ENCODE data around the gene EIF4B. TPM values are rescaled to one million over a fixed set of nuclear protein-coding genes. Genes with fewer than 3 reads are reported as not detected.

Gene EIF4B
- total and polyA plus RNA-seq, 2 experiments from 2014 or later = 141 to 584 TPM

DNA sequence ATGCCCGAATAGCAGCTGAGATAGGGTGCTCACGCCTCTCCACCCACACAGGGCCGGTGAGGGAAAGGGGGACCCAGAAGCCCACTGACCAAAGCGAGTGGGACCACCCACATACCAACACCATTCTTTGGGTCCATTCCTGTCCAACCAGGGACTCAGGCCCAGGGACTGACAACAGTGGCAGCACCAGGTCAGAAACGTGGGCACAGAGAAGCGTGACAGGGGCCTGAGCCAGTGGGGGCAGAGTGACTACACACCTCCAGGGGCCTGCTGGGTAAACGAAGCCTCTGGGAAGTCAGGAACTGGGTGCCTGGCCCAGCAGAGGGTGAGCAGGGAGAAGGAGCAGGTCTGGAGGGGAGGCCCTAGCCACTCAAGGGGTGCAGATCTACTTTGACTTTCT lies 59.2 kb downstream of the EIF4B start:
- no peaks in the 10 kb centered on the region for H4K20me1 ChIP-seq (replicated peaks; ENCODE audit: insufficient read depth)
- H3K4me2 ChIP-seq = no peak overlapping the region
- H2AFZ ChIP-seq = no peak overlapping the region
- H3K4me1 ChIP-seq (ENCODE audit: insufficient read depth) = peaks cover 15% of the 10 kb centered on the region
- H3K27me3 ChIP-seq (ENCODE audit: insufficient read depth) = 0 out of 2 replicates have a peak, but pooled peaks cover 3% of the 10 kb centered on the region
- no peak overlapping the region for H3K27ac Mint-ChIP-seq
- peaks cover 19% of the 10 kb centered on the region for H3K27me3 Mint-ChIP-seq (ENCODE audit: insufficient read depth, low read depth, poor library complexity)
- H3K9me3 Mint-ChIP-seq = no peaks in the 10 kb centered on the region
- H3K27ac ChIP-seq (ENCODE audit: low read depth) = no peak overlapping the region
- no peak overlapping the region for H3K4me3 ChIP-seq
- H3K36me3 Mint-ChIP-seq (ENCODE audit: low read depth) = peaks cover 3% of the 10 kb centered on the region; the same call in 1 of the 3 replicates
- H3K79me2 ChIP-seq (replicated peaks; ENCODE audit: insufficient read depth) = no peaks in the 10 kb centered on the region
- peaks cover 35% of the 10 kb centered on the region for H3K4me1 Mint-ChIP-seq
- H3K9me2 ChIP-seq (ENCODE audit: insufficient read depth) = no peaks in the 10 kb centered on the region
- no peak overlapping the region for H3K4me3 Mint-ChIP-seq
- no peak for TF ChIP-seq EZH2phosphoT487 (IDR thresholded peaks at IDR 0.05; ENCODE audit: unreplicated experiment)
- no peak for TF ChIP-seq ZNF331 (CRISPR knock-in tag; IDR thresholded peaks at IDR 0.05; ENCODE audit: low read depth)
- TF ChIP-seq JUNB (IDR thresholded peaks at IDR 0.05; ENCODE audit: unreplicated experiment) = no peak
- TF ChIP-seq NANOG (IDR thresholded peaks at IDR 0.05; ENCODE audit: borderline replicate concordance) = no peak
- no peak for TF ChIP-seq STAT1 (IDR thresholded peaks at IDR 0.05; ENCODE audit: unreplicated experiment)
- TF ChIP-seq EZH2 (IDR thresholded peaks at IDR 0.05; ENCODE audit: low read depth, unreplicated experiment) = no peak
- no peak for TF ChIP-seq ZNF114 (CRISPR knock-in tag; IDR thresholded peaks at IDR 0.05)
- TF ChIP-seq, protein P1, sequence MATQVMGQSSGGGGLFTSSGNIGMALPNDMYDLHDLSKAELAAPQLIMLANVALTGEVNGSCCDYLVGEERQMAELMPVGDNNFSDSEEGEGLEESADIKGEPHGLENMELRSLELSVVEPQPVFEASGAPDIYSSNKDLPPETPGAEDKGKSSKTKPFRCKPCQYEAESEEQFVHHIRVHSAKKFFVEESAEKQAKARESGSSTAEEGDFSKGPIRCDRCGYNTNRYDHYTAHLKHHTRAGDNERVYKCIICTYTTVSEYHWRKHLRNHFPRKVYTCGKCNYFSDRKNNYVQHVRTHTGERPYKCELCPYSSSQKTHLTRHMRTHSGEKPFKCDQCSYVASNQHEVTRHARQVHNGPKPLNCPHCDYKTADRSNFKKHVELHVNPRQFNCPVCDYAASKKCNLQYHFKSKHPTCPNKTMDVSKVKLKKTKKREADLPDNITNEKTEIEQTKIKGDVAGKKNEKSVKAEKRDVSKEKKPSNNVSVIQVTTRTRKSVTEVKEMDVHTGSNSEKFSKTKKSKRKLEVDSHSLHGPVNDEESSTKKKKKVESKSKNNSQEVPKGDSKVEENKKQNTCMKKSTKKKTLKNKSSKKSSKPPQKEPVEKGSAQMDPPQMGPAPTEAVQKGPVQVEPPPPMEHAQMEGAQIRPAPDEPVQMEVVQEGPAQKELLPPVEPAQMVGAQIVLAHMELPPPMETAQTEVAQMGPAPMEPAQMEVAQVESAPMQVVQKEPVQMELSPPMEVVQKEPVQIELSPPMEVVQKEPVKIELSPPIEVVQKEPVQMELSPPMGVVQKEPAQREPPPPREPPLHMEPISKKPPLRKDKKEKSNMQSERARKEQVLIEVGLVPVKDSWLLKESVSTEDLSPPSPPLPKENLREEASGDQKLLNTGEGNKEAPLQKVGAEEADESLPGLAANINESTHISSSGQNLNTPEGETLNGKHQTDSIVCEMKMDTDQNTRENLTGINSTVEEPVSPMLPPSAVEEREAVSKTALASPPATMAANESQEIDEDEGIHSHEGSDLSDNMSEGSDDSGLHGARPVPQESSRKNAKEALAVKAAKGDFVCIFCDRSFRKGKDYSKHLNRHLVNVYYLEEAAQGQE (IDR thresholded peaks at IDR 0.05; ENCODE audit: unreplicated experiment) = no peak
- TF ChIP-seq, protein P2, sequence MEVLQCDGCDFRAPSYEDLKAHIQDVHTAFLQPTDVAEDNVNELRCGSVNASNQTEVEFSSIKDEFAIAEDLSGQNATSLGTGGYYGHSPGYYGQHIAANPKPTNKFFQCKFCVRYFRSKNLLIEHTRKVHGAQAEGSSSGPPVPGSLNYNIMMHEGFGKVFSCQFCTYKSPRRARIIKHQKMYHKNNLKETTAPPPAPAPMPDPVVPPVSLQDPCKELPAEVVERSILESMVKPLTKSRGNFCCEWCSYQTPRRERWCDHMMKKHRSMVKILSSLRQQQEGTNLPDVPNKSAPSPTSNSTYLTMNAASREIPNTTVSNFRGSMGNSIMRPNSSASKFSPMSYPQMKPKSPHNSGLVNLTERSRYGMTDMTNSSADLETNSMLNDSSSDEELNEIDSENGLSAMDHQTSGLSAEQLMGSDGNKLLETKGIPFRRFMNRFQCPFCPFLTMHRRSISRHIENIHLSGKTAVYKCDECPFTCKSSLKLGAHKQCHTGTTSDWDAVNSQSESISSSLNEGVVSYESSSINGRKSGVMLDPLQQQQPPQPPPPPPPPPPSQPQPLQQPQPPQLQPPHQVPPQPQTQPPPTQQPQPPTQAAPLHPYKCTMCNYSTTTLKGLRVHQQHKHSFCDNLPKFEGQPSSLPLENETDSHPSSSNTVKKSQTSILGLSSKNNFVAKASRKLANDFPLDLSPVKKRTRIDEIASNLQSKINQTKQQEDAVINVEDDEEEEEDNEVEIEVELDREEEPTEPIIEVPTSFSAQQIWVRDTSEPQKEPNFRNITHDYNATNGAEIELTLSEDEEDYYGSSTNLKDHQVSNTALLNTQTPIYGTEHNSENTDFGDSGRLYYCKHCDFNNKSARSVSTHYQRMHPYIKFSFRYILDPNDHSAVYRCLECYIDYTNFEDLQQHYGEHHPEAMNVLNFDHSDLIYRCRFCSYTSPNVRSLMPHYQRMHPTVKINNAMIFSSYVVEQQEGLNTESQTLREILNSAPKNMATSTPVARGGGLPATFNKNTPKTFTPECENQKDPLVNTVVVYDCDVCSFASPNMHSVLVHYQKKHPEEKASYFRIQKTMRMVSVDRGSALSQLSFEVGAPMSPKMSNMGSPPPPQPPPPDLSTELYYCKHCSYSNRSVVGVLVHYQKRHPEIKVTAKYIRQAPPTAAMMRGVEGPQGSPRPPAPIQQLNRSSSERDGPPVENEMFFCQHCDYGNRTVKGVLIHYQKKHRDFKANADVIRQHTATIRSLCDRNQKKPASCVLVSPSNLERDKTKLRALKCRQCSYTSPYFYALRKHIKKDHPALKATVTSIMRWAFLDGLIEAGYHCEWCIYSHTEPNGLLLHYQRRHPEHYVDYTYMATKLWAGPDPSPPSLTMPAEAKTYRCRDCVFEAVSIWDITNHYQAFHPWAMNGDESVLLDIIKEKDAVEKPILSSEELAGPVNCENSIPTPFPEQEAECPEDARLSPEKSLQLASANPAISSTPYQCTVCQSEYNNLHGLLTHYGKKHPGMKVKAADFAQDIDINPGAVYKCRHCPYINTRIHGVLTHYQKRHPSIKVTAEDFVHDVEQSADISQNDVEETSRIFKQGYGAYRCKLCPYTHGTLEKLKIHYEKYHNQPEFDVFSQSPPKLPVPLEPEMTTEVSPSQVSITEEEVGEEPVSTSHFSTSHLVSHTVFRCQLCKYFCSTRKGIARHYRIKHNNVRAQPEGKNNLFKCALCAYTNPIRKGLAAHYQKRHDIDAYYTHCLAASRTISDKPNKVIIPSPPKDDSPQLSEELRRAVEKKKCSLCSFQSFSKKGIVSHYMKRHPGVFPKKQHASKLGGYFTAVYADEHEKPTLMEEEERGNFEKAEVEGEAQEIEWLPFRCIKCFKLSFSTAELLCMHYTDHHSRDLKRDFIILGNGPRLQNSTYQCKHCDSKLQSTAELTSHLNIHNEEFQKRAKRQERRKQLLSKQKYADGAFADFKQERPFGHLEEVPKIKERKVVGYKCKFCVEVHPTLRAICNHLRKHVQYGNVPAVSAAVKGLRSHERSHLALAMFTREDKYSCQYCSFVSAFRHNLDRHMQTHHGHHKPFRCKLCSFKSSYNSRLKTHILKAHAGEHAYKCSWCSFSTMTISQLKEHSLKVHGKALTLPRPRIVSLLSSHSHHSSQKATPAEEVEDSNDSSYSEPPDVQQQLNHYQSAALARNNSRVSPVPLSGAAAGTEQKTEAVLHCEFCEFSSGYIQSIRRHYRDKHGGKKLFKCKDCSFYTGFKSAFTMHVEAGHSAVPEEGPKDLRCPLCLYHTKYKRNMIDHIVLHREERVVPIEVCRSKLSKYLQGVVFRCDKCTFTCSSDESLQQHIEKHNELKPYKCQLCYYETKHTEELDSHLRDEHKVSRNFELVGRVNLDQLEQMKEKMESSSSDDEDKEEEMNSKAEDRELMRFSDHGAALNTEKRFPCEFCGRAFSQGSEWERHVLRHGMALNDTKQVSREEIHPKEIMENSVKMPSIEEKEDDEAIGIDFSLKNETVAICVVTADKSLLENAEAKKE (CRISPR knock-in tag; IDR thresholded peaks at IDR 0.05) = no peak
- TF ChIP-seq, protein P3, sequence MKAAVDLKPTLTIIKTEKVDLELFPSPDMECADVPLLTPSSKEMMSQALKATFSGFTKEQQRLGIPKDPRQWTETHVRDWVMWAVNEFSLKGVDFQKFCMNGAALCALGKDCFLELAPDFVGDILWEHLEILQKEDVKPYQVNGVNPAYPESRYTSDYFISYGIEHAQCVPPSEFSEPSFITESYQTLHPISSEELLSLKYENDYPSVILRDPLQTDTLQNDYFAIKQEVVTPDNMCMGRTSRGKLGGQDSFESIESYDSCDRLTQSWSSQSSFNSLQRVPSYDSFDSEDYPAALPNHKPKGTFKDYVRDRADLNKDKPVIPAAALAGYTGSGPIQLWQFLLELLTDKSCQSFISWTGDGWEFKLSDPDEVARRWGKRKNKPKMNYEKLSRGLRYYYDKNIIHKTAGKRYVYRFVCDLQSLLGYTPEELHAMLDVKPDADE (IDR thresholded peaks at IDR 0.05) = no peak
- TF ChIP-seq, protein P4, sequence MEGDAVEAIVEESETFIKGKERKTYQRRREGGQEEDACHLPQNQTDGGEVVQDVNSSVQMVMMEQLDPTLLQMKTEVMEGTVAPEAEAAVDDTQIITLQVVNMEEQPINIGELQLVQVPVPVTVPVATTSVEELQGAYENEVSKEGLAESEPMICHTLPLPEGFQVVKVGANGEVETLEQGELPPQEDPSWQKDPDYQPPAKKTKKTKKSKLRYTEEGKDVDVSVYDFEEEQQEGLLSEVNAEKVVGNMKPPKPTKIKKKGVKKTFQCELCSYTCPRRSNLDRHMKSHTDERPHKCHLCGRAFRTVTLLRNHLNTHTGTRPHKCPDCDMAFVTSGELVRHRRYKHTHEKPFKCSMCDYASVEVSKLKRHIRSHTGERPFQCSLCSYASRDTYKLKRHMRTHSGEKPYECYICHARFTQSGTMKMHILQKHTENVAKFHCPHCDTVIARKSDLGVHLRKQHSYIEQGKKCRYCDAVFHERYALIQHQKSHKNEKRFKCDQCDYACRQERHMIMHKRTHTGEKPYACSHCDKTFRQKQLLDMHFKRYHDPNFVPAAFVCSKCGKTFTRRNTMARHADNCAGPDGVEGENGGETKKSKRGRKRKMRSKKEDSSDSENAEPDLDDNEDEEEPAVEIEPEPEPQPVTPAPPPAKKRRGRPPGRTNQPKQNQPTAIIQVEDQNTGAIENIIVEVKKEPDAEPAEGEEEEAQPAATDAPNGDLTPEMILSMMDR (conservative IDR thresholded peaks at IDR 0.05; ENCODE audit: low read depth in 2 of 2) = no peak
- no peak for TF ChIP-seq POLR2AphosphoS5 (IDR thresholded peaks at IDR 0.05; ENCODE audit: low read depth)
- TF ChIP-seq CREB1 (CRISPR knock-in tag; IDR thresholded peaks at IDR 0.05; ENCODE audit: low read depth) = no peak
- DNase-seq (ENCODE audit: low spot score) = no peak
- ATAC-seq = no peak
- no peaks in the 10 kb centered on the region; the same call in 1 of the 2 replicates for H3K36me3 ChIP-seq (ENCODE audit: insufficient read depth)
- no peaks in the 10 kb centered on the region for H3F3A ChIP-seq (replicated peaks; ENCODE audit: low read depth)
